ENCODE data around the gene KRTAP21-1.
"Not testable (repeated sequence)": the region's sequence is repeated elsewhere in the genome, so short reads cannot be mapped to it uniquely, and the experiment has no call there.

The KRTAP21-1 gene

GRCh38 chr21:30755328-30755727 is at the start of gene KRTAP21-1:
TSS of gene KRTAP21-1 (minus strand) at chr21:30755428. CDS start at chr21:30755378, 50 bp downstream.
- not testable (repeated sequence) for DNase-seq

GRCh38 chr21:30800605-30801004 is 45.4 kb upstream of the KRTAP21-1 start:
- no peak for DNase-seq

- DNase-seq = no peak
Observed at GRCh38 chr21:30793581-30794314, 38.5 kb upstream of the KRTAP21-1 start.

DNA sequence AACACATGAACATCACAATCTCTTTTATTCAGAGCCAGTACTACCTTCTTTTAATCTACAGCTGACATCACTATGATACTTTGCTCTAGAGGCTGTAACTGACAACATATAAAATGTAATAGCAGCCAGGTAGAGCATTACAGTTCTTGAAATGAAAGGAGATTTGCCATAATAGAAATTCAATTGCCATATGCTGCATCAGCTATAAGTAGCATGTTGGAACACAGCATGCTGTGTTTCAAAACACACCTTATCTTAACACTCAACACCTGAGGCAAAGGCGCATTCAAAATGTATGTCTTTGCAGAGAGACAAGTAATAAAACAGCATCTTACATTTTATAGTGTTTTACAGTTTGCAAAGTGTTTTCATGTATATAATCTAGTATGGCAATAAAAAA is 24.0 kb upstream of the KRTAP21-1 start:
- DNase-seq = no peak

DNA sequence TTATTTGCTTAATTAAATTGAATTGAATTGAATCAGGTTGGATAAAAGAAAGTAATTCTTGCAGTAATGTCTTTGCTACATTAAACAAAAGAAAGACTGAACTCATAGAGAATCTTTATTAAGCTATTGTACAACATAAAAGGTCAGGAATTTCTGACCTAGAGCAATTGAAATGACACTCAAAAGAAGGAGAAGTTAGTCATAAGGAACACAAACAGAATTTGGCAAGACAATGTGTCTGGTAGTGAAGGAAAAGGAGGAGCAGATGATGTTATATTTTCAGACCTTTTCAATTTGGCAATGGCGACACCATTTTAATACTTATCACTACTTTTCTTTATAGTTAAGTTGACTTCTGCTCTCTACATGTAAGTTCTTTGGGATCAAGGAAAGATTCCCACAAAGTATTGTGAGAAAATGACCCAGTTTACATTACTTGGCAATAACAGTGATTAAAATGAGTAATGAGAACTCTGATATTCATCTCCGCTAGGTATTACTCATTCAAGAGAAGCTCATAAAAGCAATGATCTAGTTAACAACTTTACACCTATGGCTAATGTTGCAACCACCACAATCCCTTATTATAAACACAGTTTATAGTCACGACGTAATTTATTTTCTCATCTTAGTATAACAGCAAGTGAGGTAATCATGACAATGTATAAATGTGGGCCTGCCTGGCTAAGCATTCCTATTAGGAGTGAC is 14.7 kb upstream of the KRTAP21-1 start:
- DNase-seq = no peak

GRCh38 chr21:30760776-30761175 is 5.5 kb upstream of the KRTAP21-1 start:
- no peak for DNase-seq

DNA sequence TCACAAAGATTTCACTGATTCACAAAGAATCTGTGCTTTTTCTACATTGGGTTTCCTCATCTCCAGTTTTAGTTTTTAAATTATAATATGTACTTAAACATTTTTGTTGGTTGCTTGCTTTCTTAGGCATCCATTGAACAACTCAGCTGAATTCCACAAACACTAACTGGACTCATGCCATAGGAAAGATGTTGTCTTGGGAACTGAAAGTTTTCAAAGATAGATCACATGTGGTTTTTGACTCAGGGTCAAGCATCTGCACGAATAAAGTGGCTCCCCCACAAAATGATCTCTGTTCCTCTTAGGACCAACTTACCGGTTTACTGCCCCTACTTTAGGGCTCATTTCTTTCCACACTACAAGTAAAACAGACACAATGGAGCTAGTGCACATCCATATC is 3.1 kb upstream of the KRTAP21-1 start:
- no peak for DNase-seq

DNA sequence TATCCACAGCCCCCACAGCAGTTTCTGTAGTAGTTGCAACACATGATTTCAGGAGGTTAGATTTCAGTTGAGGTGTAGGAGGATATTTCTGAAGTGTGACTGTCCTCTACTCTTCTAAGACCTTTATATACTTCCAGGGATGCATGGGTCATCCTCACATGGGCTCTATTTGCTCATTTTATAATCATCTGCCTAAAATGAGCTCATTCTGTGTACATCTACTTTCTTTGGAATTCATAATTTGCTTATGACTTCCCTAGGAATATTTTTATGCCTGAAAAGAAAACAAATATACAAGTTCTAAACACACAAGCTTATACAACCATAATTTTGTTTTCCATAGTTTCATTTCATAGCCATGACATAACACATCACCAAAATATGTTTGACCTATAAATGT is 8.1 kb downstream of the KRTAP21-1 start, which contains the start of gene KRTAP21-2:
KRTAP21-2 (minus strand) TSS at position 101 of the 400 bp plus-strand sequence; CDS start at position 44, 57 bp downstream.
- no peak for DNase-seq

GRCh38 chr21:30740462-30740861 is 14.8 kb downstream of the KRTAP21-1 start:
- no peak for DNase-seq

GRCh38 chr21:30733026-30733425 is 22.2 kb downstream of the KRTAP21-1 start:
- DNase-seq = no peak

DNA sequence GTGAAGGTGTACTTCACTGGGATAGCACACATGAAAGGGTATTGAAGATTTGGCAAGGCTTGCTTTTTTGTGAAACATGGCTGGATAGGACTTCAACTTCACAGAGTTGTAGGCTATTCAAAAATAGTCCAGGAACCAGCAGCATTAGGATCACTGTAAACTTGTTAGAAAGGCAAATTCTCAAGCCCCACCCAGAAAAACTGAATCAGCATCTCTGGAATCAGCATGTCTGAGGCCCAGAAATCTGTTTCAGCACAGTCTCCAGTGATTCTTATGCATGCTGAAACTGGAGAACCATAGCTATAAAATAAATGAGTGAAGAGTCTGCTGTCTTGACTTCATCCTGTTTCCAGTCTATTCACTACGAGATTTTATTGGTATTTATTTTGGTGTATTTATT is 28.5 kb downstream of the KRTAP21-1 start:
- DNase-seq = no peak

GRCh38 chr21:30719401-30719800 is 35.8 kb downstream of the KRTAP21-1 start:
- no peak for DNase-seq

GRCh38 chr21:30718239-30718909 is 36.9 kb downstream of the KRTAP21-1 start, which contains the start of gene KRTAP21-3:
TSS of gene KRTAP21-3 (minus strand) at chr21:30718777. CDS start at chr21:30718759, 18 bp downstream.
- no peak for DNase-seq

DNA sequence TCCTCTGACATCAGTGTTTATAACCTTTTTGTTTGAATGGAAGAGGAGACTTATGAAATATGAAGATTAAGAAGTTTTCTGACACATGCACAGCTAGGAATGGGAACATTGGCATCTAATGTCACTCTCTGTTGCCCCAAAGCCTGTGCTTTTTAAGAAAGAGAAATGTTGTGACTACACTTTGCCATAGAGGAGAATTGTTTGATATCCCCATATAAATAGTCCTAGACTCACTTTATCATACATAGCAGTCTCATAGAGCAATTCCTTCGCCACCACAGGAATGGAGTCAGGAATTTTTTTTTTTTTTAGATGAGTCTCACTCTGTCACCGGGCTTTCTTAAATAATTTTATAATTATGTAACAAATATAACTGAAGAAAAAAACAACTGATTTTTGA is 38.1 kb downstream of the KRTAP21-1 start:
- no peak for DNase-seq

- no peak for DNase-seq
Observed at GRCh38 chr21:30714946-30715345, 40.3 kb downstream of the KRTAP21-1 start.

GRCh38 chr21:30714456-30714855 is 40.8 kb downstream of the KRTAP21-1 start:
- no peak for DNase-seq

- no peak for DNase-seq
Observed at GRCh38 chr21:30713766-30714165, 41.5 kb downstream of the KRTAP21-1 start.

DNA sequence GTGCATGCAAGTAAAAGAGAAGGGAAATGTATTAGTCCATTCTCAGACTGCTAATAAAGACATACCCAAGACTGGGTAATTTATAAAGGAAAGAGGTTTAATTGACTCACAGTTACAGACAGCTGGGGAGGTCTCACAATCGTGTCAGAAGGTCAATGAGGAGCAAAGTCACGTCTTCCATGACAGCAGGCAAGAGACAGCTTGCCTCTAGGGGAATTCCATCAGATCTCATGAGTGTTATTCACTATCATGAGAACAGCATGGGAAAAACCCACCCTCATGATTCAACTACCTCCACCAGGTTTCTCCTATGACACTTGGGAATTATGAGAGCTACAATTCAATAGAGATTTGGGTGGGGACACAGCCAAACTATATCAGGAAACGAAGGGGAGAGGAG is 44.7 kb downstream of the KRTAP21-1 start:
- DNase-seq = no peak

DNA sequence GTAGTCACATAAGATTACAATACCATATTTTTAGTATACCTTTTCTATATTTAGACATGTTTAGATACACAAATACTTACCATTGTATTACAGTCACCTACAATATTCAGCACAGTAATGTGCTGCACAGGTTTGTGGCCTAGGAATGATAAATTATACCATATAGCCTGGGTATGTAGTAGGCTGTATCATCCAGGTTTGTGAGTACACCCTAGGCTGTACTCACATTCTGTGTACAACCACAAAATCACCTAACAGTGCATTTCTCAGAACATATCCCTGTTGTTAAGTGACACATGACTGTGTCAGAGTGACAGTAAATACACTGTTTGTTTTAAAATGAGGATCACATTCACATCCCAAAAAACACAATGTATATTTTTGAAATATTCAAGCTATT is 47.8 kb downstream of the KRTAP21-1 start:
- no peak for DNase-seq

All from midbrain (tissue), 1 donor.